ENCODE measurements around the gene RIMBP2.

DNA sequence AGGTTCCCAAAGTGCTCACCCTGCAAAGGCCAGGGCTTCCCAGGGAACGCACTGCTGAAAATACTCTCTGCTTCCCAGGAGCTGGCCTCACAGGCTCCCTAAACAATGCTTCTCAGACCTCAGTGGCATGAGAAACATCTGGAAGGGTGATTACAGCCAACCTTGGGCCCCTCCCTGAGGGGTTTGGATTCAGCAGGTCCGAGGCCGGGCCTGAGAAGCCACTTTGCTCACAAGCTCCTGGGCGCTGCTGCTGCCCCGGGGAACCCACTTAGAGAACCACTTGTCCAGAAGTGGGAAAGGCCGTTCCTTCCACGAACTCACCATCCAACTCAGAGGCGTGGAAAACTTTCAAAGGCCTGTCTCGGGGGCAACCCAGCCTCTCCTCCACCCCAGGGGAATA, 247.9 kb downstream of the RIMBP2 start:
- TF ChIP-seq SIN3A (IDR thresholded peaks at IDR 0.05; ENCODE audit: borderline replicate concordance, insufficient read depth, low read length) (no peak), TAF1 (IDR thresholded peaks at IDR 0.05; ENCODE audit: borderline replicate concordance, insufficient read depth, low read length) (no peak)

All from PFSK-1 (cell line).